ENCODE results near the gene KASH5.
"Not testable (repeated sequence)": the region's sequence is repeated elsewhere in the genome, so short reads cannot be mapped to it uniquely, and the experiment has no call there.

GRCh38 chr19:49444100-49444700 lies 56.2 kb downstream of the KASH5 start:
- not testable (repeated sequence) for TF ChIP-seq POLR2A (IDR thresholded peaks at IDR 0.05)
- TF ChIP-seq, protein P1, sequence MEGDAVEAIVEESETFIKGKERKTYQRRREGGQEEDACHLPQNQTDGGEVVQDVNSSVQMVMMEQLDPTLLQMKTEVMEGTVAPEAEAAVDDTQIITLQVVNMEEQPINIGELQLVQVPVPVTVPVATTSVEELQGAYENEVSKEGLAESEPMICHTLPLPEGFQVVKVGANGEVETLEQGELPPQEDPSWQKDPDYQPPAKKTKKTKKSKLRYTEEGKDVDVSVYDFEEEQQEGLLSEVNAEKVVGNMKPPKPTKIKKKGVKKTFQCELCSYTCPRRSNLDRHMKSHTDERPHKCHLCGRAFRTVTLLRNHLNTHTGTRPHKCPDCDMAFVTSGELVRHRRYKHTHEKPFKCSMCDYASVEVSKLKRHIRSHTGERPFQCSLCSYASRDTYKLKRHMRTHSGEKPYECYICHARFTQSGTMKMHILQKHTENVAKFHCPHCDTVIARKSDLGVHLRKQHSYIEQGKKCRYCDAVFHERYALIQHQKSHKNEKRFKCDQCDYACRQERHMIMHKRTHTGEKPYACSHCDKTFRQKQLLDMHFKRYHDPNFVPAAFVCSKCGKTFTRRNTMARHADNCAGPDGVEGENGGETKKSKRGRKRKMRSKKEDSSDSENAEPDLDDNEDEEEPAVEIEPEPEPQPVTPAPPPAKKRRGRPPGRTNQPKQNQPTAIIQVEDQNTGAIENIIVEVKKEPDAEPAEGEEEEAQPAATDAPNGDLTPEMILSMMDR (IDR thresholded peaks at IDR 0.05) = not testable (repeated sequence)

All from ovary (tissue), 3 donors.